ENCODE data around the gene KIF16B.

GRCh38 chr20:16366529-16366928 is 206.7 kb downstream of the KIF16B start:
- TF ChIP-seq ATF3 (CRISPR knock-in tag; conservative IDR thresholded peaks at IDR 0.05) (no peak), TP53 (CRISPR knock-in tag; IDR thresholded peaks at IDR 0.05) (no peak)

Measured in WTC11 (cell line).